Activated CD4-positive, alpha-beta T cell treated with anti-CD3 and anti-CD28 coated beads for 36 hours (primary cell): ENCODE data around the gene CAMSAP3. TPM values are rescaled to one million over a fixed set of nuclear protein-coding genes. Genes with fewer than 3 reads are reported as not detected.

Experiments
- ATAC-seq: fragments of 200-7000 bp; cut with Tn5 transposase; one replicate; pipeline ENCODE4 v1.10.0; 2021; ENCODE audit warnings: mild to moderate bottlenecking, moderate library complexity
- CTCF ChIA-PET: fragments of 350-600 bp; sonication (Branson Sonifier 250); formaldehyde crosslinking; loops from one replicate; lab custom pipeline; 2021; ENCODE audit warnings: antibody characterized with exemption; lab: Charles Lee
- POLR2A ChIA-PET: fragments of 350-600 bp; sonication (Branson Sonifier 250); formaldehyde crosslinking; loops from one replicate; lab custom pipeline; 2021; ENCODE audit warnings: antibody characterized with exemption, inconsistent platforms; lab: Charles Lee
- DNase-seq: peaks from one replicate; pipeline ENCODE4 v3.0.0-alpha.2; 2020
- H3K27ac Mint-ChIP-seq: one replicate; pipeline ENCODE4 v1.8.0; 2021; ENCODE audit warnings: mixed read lengths
- H3K27me3 Mint-ChIP-seq: one replicate; pipeline ENCODE4 v1.8.0; 2021; ENCODE audit warnings: mixed read lengths
- H3K36me3 Mint-ChIP-seq: one replicate; pipeline ENCODE4 v1.8.0; 2021; ENCODE audit warnings: low read depth, mixed read lengths
- H3K4me1 Mint-ChIP-seq: one replicate; pipeline ENCODE4 v1.8.0; 2021; ENCODE audit warnings: mixed read lengths
- H3K4me3 Mint-ChIP-seq: one replicate; pipeline ENCODE4 v1.8.0; 2021; ENCODE audit warnings: mild to moderate bottlenecking, moderate library complexity, mixed read lengths
- H3K9me3 Mint-ChIP-seq: one replicate; pipeline ENCODE4 v1.8.0; 2021; ENCODE audit warnings: low read depth, mixed read lengths
- intact Hi-C, 2 experiments: fragments of 100-400 bp; cut with DNase I in 1 of 2; cut with micrococcal nuclease in 1 of 2; formaldehyde crosslinking; loops; one replicate each; pipeline versions ENCODE4 v1.14.2 to v1.15.1; 2022 to 2024; cut with DNase I, micrococcal nuclease
- total RNA-seq, 2 experiments: library from RNA; stranded (reverse); gene quantifications; one replicate each; pipeline ENCODE4 v1.2.3, GENCODE V29; 2021

CAMSAP3 gene
- total RNA-seq, 2 experiments from 2014 or later: 0.50 to 0.58 TPM

- CTCF ChIA-PET: no interaction called here
- intact Hi-C loops: no loop called here
- POLR2A ChIA-PET: no interaction called here
- H3K27ac Mint-ChIP-seq: no peak overlapping the region
- H3K27me3 Mint-ChIP-seq: peaks cover 22% of the 10 kb centered on the region
- no peak for DNase-seq
- H3K9me3 Mint-ChIP-seq: no peaks in the 10 kb centered on the region
- H3K4me3 Mint-ChIP-seq: no peak overlapping the region
- H3K36me3 Mint-ChIP-seq: no peaks in the 10 kb centered on the region
- no peak for ATAC-seq
- H3K4me1 Mint-ChIP-seq: no peaks in the 10 kb centered on the region
These were observed 6.7 kb downstream of the CAMSAP3 start for GRCh38 chr19:7602240-7602934.

GRCh38 chr19:7602935-7603497 is 7.4 kb downstream of the CAMSAP3 start:
- H3K36me3 Mint-ChIP-seq: no peaks in the 10 kb centered on the region
- H3K27me3 Mint-ChIP-seq: peaks cover 16% of the 10 kb centered on the region
- no peaks in the 10 kb centered on the region for H3K9me3 Mint-ChIP-seq
- no peak overlapping the region for H3K27ac Mint-ChIP-seq
- H3K4me1 Mint-ChIP-seq: no peaks in the 10 kb centered on the region
- DNase-seq: no peak
- intact Hi-C loops: no loop called here
- POLR2A ChIA-PET: no interaction called here
- CTCF ChIA-PET: no interaction called here
- no peak overlapping the region for H3K4me3 Mint-ChIP-seq
- no peak for ATAC-seq

GRCh38 chr19:7603919-7604318 is 8.3 kb downstream of the CAMSAP3 start:
- ATAC-seq (no peak), DNase-seq (no peak)
- Mint-ChIP-seq H3K4me3 (no peak overlapping the region), H3K9me3 (no peaks in the 10 kb centered on the region), H3K4me1 (no peaks in the 10 kb centered on the region), H3K27me3 (peaks cover 8% of the 10 kb centered on the region), H3K27ac (no peak overlapping the region), H3K36me3 (no peaks in the 10 kb centered on the region)
- CTCF ChIA-PET: interaction anchor here (0.7 kb wide), 1 partner anchor 123 kb away, joined by 3 read pairs; no protein-coding TSS in a partner anchor
- POLR2A ChIA-PET: interaction anchor here (0.6 kb wide), 1 partner anchor 49 kb away, joined by 6 read pairs; no protein-coding TSS in a partner anchor
- intact Hi-C loops: no loop called here

- ChIA-PET CTCF (interaction anchor here (1.1 to 1.9 kb wide), 3 partner anchors 13 to 194 kb away, joined by 3 to 14 read pairs (median 7); no protein-coding TSS in a partner anchor), POLR2A (interaction anchor here (0.6 to 1.0 kb wide), 2 partner anchors 25 to 1205 kb away, joined by 5 read pairs; no protein-coding TSS in a partner anchor)
- Mint-ChIP-seq H3K4me3 (no peak overlapping the region), H3K27me3 (peaks cover 8% of the 10 kb centered on the region), H3K9me3 (no peaks in the 10 kb centered on the region), H3K36me3 (no peaks in the 10 kb centered on the region), H3K4me1 (no peaks in the 10 kb centered on the region), H3K27ac (no peak overlapping the region)
- peak; percentile 66 for DNase-seq
- intact Hi-C loops: no loop called here
- ATAC-seq: peak; percentile 82
These were observed 10.0 kb downstream of the CAMSAP3 start for GRCh38 chr19:7605490-7606222.

GRCh38 chr19:7606289-7606688 is 10.6 kb downstream of the CAMSAP3 start:
- intact Hi-C loops: no loop called here
- DNase-seq (no peak), ATAC-seq (no peak)

GRCh38 chr19:7607212-7607873 is 11.7 kb downstream of the CAMSAP3 start:
- CTCF ChIA-PET: interaction anchor here (0.6 to 0.8 kb wide), 2 partner anchors 10 to 62 kb away, joined by 3 to 4 read pairs; no protein-coding TSS in a partner anchor
- intact Hi-C loops: no loop called here
- Mint-ChIP-seq H3K27me3 (peaks cover 4% of the 10 kb centered on the region), H3K4me3 (no peak overlapping the region), H3K27ac (no peak overlapping the region), H3K36me3 (no peaks in the 10 kb centered on the region), H3K4me1 (no peaks in the 10 kb centered on the region), H3K9me3 (no peaks in the 10 kb centered on the region)
- DNase-seq (no peak), ATAC-seq (no peak)
- POLR2A ChIA-PET: no interaction called here

More at GRCh38 chr19:7606289-7606688, 10.6 kb downstream of the CAMSAP3 start:
- Mint-ChIP-seq H3K9me3 (no peaks in the 10 kb centered on the region), H3K4me1 (no peaks in the 10 kb centered on the region), H3K4me3 (no peak overlapping the region), H3K27me3 (peaks cover 8% of the 10 kb centered on the region), H3K27ac (no peak overlapping the region), H3K36me3 (no peaks in the 10 kb centered on the region)
- ChIA-PET CTCF (interaction anchor here (1.8 to 1.9 kb wide), 2 partner anchors 38 to 194 kb away, joined by 7 to 14 read pairs; no protein-coding TSS in a partner anchor), POLR2A (no interaction called here)

GRCh38 chr19:7607874-7608560 is 12.4 kb downstream of the CAMSAP3 start:
- CTCF ChIA-PET: interaction anchor here (0.7 kb wide), 1 partner anchor 252 kb away, joined by 3 read pairs; no protein-coding TSS in a partner anchor
- no peaks in the 10 kb centered on the region for H3K9me3 Mint-ChIP-seq
- no peaks in the 10 kb centered on the region for H3K36me3 Mint-ChIP-seq
- intact Hi-C loops: no loop called here
- POLR2A ChIA-PET: no interaction called here
- no peaks in the 10 kb centered on the region for H3K4me1 Mint-ChIP-seq
- DNase-seq: no peak
- no peak overlapping the region for H3K4me3 Mint-ChIP-seq
- no peak overlapping the region for H3K27ac Mint-ChIP-seq
- no peak for ATAC-seq
- peaks cover 3% of the 10 kb centered on the region for H3K27me3 Mint-ChIP-seq

GRCh38 chr19:7610491-7611240 is 15.0 kb downstream of the CAMSAP3 start:
- ATAC-seq: no peak
- CTCF ChIA-PET: interaction anchor here (0.6 kb wide), 1 partner anchor 61 kb away, joined by 3 read pairs; no protein-coding TSS in a partner anchor
- H3K36me3 Mint-ChIP-seq: no peaks in the 10 kb centered on the region

GRCh38 chr19:7611541-7612279 is 16.0 kb downstream of the CAMSAP3 start:
- POLR2A ChIA-PET: no interaction called here
- Mint-ChIP-seq H3K27ac (no peak overlapping the region), H3K4me3 (no peak overlapping the region), H3K4me1 (no peaks in the 10 kb centered on the region), H3K9me3 (no peaks in the 10 kb centered on the region), H3K36me3 (no peaks in the 10 kb centered on the region), H3K27me3 (no peaks in the 10 kb centered on the region)
- ATAC-seq (no peak), DNase-seq (no peak)
- intact Hi-C loops: no loop called here
- CTCF ChIA-PET: no interaction called here

More at GRCh38 chr19:7610491-7611240, 15.0 kb downstream of the CAMSAP3 start:
- Mint-ChIP-seq H3K9me3 (no peaks in the 10 kb centered on the region), H3K27ac (no peak overlapping the region), H3K27me3 (no peaks in the 10 kb centered on the region), H3K4me3 (no peak overlapping the region), H3K4me1 (no peaks in the 10 kb centered on the region)
- intact Hi-C loops: no loop called here
- POLR2A ChIA-PET: no interaction called here
- DNase-seq: no peak
